OCI-LY3 (cell line): Measurements from ENCODE around the gene FAM25G.
"Not testable (repeated sequence)": the region's sequence is repeated elsewhere in the genome, so short reads cannot be mapped to it uniquely, and the experiment has no call there.

Experiments used
- EZH2phosphoT487 ChIP-seq: fragments of 200-600 bp; shearing (Covaris generic); IDR thresholded peaks from 2 replicates; pipeline ENCODE4 v1.6.1; 2018; ENCODE audit warnings: antibody characterized with exemption, mixed run types, low read depth
- TF ChIP-seq, protein P1 (sequence below): fragments of 200-600, 300-600 bp; sonication (generic); IDR thresholded peaks from 2 replicates; pipeline ENCODE4 v1.5.1; 2014; ENCODE audit warnings: antibody characterized with exemption, low read length, low read depth

DNA sequence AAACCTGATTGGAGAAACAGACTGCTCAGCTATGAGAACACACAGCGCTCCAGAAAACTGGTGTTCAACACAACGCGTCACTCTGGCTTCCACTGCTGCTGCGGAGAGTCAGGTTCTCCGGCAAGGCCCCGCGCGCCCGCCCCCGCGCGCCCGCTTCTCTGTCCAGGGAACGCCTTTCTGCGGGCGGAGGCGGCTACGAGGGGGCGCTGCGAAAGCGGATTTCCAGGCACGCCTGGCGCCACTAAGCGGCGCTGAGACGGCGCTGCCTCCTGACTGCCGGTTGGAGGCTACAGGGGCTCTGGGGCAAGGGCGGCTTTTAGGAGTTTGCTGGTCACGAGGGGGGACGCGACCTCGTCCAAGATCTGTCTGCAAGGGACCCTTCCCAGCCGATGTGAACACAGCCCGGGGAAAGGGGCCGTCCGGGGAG lies 30.2 kb downstream of the FAM25G start:
- TF ChIP-seq, protein P1, sequence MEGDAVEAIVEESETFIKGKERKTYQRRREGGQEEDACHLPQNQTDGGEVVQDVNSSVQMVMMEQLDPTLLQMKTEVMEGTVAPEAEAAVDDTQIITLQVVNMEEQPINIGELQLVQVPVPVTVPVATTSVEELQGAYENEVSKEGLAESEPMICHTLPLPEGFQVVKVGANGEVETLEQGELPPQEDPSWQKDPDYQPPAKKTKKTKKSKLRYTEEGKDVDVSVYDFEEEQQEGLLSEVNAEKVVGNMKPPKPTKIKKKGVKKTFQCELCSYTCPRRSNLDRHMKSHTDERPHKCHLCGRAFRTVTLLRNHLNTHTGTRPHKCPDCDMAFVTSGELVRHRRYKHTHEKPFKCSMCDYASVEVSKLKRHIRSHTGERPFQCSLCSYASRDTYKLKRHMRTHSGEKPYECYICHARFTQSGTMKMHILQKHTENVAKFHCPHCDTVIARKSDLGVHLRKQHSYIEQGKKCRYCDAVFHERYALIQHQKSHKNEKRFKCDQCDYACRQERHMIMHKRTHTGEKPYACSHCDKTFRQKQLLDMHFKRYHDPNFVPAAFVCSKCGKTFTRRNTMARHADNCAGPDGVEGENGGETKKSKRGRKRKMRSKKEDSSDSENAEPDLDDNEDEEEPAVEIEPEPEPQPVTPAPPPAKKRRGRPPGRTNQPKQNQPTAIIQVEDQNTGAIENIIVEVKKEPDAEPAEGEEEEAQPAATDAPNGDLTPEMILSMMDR = peak; percentile 25
- not testable (repeated sequence) for TF ChIP-seq EZH2phosphoT487
